CD14-positive monocyte (primary cell): ENCODE results near the gene NDUFS1. TPM values are rescaled to one million over a fixed set of nuclear protein-coding genes. Genes with fewer than 3 reads are reported as not detected.
A peak's percentile ranks its signal among the peaks of the same experiment; 100 is the strongest.

Source experiments
- DNase-seq, 3 donors: peaks; one replicate each; pipeline ENCODE4 v3.0.0-alpha.2; 2011 to 2022
- H2AFZ ChIP-seq: 2 replicates; pipeline ENCODE4 v1.6.0; 2012; ENCODE audit warnings: mild to moderate bottlenecking, low read depth, low read length, inconsistent platforms; ENCODE audit not compliant: insufficient read depth, poor library complexity, severe bottlenecking
- H3K27ac ChIP-seq, 2 donors: 1 replicate in 1 of 2; 2 replicates in 1 of 2; pipeline ENCODE4 v1.5.1; 2012 to 2013; ENCODE audit warnings: low read length in 2 of 2, control low read depth in 1 of 2, inconsistent platforms in 1 of 2, low read depth in 1 of 2, mild to moderate bottlenecking in 1 of 2
- H3K27me3 ChIP-seq, 2 donors: one replicate each; pipeline versions ENCODE4 v1.6.0 to v1.6.1; 2011 to 2013; ENCODE audit warnings: low read length in 2 of 2; ENCODE audit not compliant: control insufficient read depth in 2 of 2, insufficient read depth in 2 of 2
- H3K36me3 ChIP-seq, 2 donors: replicated peaks in 1 of 2; 1 replicate in 1 of 2; 2 replicates in 1 of 2; pipeline versions ENCODE4 v1.5.1 to v1.6.1; 2012 to 2013; ENCODE audit warnings: low read length in 2 of 2, control low read depth in 1 of 2, inconsistent platforms in 1 of 2, mild to moderate bottlenecking in 1 of 2; ENCODE audit not compliant: insufficient read depth in 2 of 2, control insufficient read depth in 1 of 2
- H3K4me1 ChIP-seq, 2 donors: 1 replicate in 1 of 2; 2 replicates in 1 of 2; pipeline versions ENCODE4 v1.5.1 to v1.6.1; 2012 to 2013; ENCODE audit warnings: low read length in 2 of 2, control low read depth in 1 of 2, inconsistent platforms in 1 of 2, mild to moderate bottlenecking in 1 of 2, moderate library complexity in 1 of 2; ENCODE audit not compliant: insufficient read depth in 2 of 2, control insufficient read depth in 1 of 2
- H3K4me2 ChIP-seq: replicated peaks from 2 replicates; pipeline ENCODE3; 2012; ENCODE audit warnings: low read length, moderate library complexity, mild to moderate bottlenecking; ENCODE audit not compliant: poor library complexity, severe bottlenecking; ENCODE audit errors: extremely low read depth
- H3K4me3 ChIP-seq, 3 experiments: fragments of 200-600 bp in 1 of 3; sonication (generic) in 1 of 3; replicated peaks in 1 of 3; 1 replicate in 2 of 3; 2 replicates in 1 of 3; pipeline ENCODE4 v1.5.1; 2011 to 2013; ENCODE audit warnings: low read length in 3 of 3, mild to moderate bottlenecking in 3 of 3, control low read depth in 2 of 3, low read depth in 2 of 3, inconsistent platforms in 1 of 3, moderate library complexity in 1 of 3
- H3K79me2 ChIP-seq: 2 replicates; pipeline ENCODE4 v1.6.0; 2012; ENCODE audit warnings: mild to moderate bottlenecking, control low read depth, inconsistent platforms, low read length, moderate library complexity; ENCODE audit not compliant: insufficient read depth
- H3K9ac ChIP-seq: 2 replicates; pipeline ENCODE4 v1.6.0; 2017; ENCODE audit warnings: low read length, mild to moderate bottlenecking; ENCODE audit not compliant: insufficient read depth, poor library complexity, severe bottlenecking
- H3K9me3 ChIP-seq, 2 donors: replicated peaks in 1 of 2; 1 replicate in 1 of 2; 2 replicates in 1 of 2; pipeline versions ENCODE4 v1.5.1 to v1.6.1; 2012 to 2013; ENCODE audit warnings: low read length in 2 of 2, control low read depth in 1 of 2; ENCODE audit not compliant: control insufficient read depth in 1 of 2, insufficient read depth in 1 of 2
- H4K20me1 ChIP-seq: 2 replicates; pipeline ENCODE4 v1.6.0; 2012; ENCODE audit warnings: mild to moderate bottlenecking, low read length, control low read depth, moderate library complexity; ENCODE audit not compliant: insufficient read depth
- H3K27ac Mint-ChIP-seq, 7 donors: one replicate each; pipeline ENCODE4 v1.8.0; 2020; ENCODE audit warnings: mild to moderate bottlenecking in 7 of 7, mixed read lengths in 7 of 7, moderate library complexity in 6 of 7, inconsistent platforms in 2 of 7
- H3K27me3 Mint-ChIP-seq, 3 donors: one replicate each; pipeline ENCODE4 v1.8.0; 2021 to 2022; ENCODE audit warnings: low read depth in 3 of 3, mild to moderate bottlenecking in 3 of 3, mixed read lengths in 3 of 3, moderate library complexity in 3 of 3, inconsistent platforms in 1 of 3
- H3K36me3 Mint-ChIP-seq, 2 donors: one replicate each; pipeline ENCODE4 v1.8.0; 2020; ENCODE audit warnings: mixed read lengths in 2 of 2, inconsistent platforms in 1 of 2, mild to moderate bottlenecking in 1 of 2
- H3K4me1 Mint-ChIP-seq: one replicate; pipeline ENCODE4 v1.8.0; 2020; ENCODE audit warnings: mild to moderate bottlenecking, mixed read lengths
- H3K4me3 Mint-ChIP-seq, 2 donors: one replicate each; pipeline ENCODE4 v1.8.0; 2020; ENCODE audit warnings: mild to moderate bottlenecking in 2 of 2, mixed read lengths in 2 of 2, moderate library complexity in 1 of 2
- H3K9me3 Mint-ChIP-seq, 7 donors: one replicate each; pipeline ENCODE4 v1.8.0; 2020 to 2022; ENCODE audit warnings: mixed read lengths in 7 of 7, mild to moderate bottlenecking in 6 of 7, moderate library complexity in 6 of 7, inconsistent platforms in 2 of 7
- CTCF ChIP-seq: fragments of 200-600 bp; IDR thresholded peaks from one replicate; pipeline ENCODE4 v1.8.0; 2022; ENCODE audit warnings: antibody characterized with exemption, mild to moderate bottlenecking
- WGBS: methylation state at CpG from one replicate; pipeline ENCODE4 v1.1.5; 2013; ENCODE audit warnings: missing lambda C conversion rate; ENCODE audit not compliant: insufficient coverage; 5-methylcytosine and 5-hydroxymethylcytosine counted together
- intact Hi-C, 2 donors: fragments of 100-400 bp; cut with micrococcal nuclease; formaldehyde crosslinking; loops; one replicate each; pipeline versions ENCODE4 v1.15.0 to v1.15.1; 2023
- polyA plus RNA-seq, 3 donors: library from polyadenylated mRNA; depleted of rRNA in 1 of 3; unstranded in 2 of 3; stranded (reverse) in 1 of 3; fragments of 300-500 nt in 2 of 3; fragments of >200 nt in 1 of 3; fragmentation: Illumina TruSeq in 2 of 3; gene quantifications; 1 replicate in 2 of 3; 2 replicates in 1 of 3; pipeline ENCODE4 v1.2.3, GENCODE V29; 2012 to 2021

NDUFS1 gene
- polyA plus RNA-seq, 3 donors, result 22.8 to 43.9 (median 37.9) TPM

GRCh38 chr2:206075113-206075512 lies 84.1 kb downstream of the NDUFS1 start:
- no peak overlapping the region for H2AFZ ChIP-seq
- peaks cover 26% of the 10 kb centered on the region for H3K4me1 Mint-ChIP-seq
- H3K9me3 Mint-ChIP-seq, result no peaks in the 10 kb centered on the region
- no peaks in the 10 kb centered on the region for H3K27me3 ChIP-seq
- no peak overlapping the region for H3K4me3 Mint-ChIP-seq
- WGBS, result 100% methylated on average over 1 of the region's 1 CpG
- no peak overlapping the region for H3K27ac ChIP-seq
- DNase-seq, result no peak
- no peaks in the 10 kb centered on the region for H3K27me3 Mint-ChIP-seq
- H3K36me3 Mint-ChIP-seq, result peaks cover 8 to 25% of the 10 kb centered on the region in 2 donors
- no peak overlapping the region for H3K4me2 ChIP-seq
- H3K79me2 ChIP-seq, result peaks cover 98% of the 10 kb centered on the region
- H3K9me3 ChIP-seq, result no peaks in the 10 kb centered on the region
- peaks cover 0 to 6% of the 10 kb centered on the region in 2 donors for H3K36me3 ChIP-seq
- TF ChIP-seq CTCF, result no peak
- peaks cover 5 to 8% of the 10 kb centered on the region in 2 donors for H3K4me1 ChIP-seq
- H4K20me1 ChIP-seq, result peaks cover 71% of the 10 kb centered on the region
- H3K27ac Mint-ChIP-seq, result no peak overlapping the region
- no peak overlapping the region for H3K4me3 ChIP-seq
- H3K9ac ChIP-seq, result no peak overlapping the region
- intact Hi-C loops, result no loop called here

- Histone ChIP-seq H3K4me2 (no peak overlapping the region), H3K4me3 (no peak overlapping the region), H2AFZ (no peak overlapping the region), H3K9ac (no peak overlapping the region), H3K79me2 (peaks cover 96% of the 10 kb centered on the region), H3K27ac (peak overlapping the region in 1 of 2 donors; percentile 33), H3K36me3 (peaks cover 0 to 6% of the 10 kb centered on the region in 2 donors), H3K27me3 (no peaks in the 10 kb centered on the region), H3K4me1 (peaks cover 5 to 8% of the 10 kb centered on the region in 2 donors), H3K9me3 (no peaks in the 10 kb centered on the region), H4K20me1 (peaks cover 59% of the 10 kb centered on the region)
- no peak overlapping the region for H3K4me3 Mint-ChIP-seq
- peaks cover 10 to 21% of the 10 kb centered on the region in 2 donors for H3K36me3 Mint-ChIP-seq
- DNase-seq, result no peak
- intact Hi-C loops, result no loop called here
- peak overlapping the region in 6 of 7 donors; percentile 10 to 70 (median 42) for H3K27ac Mint-ChIP-seq
- peaks cover 22% of the 10 kb centered on the region for H3K4me1 Mint-ChIP-seq
- H3K9me3 Mint-ChIP-seq, result no peaks in the 10 kb centered on the region
- no peaks in the 10 kb centered on the region for H3K27me3 Mint-ChIP-seq
- no peak for TF ChIP-seq CTCF
- no CpG with 5 or more reads among the region's 1 CpG for WGBS
These were observed 87.4 kb downstream of the NDUFS1 start for GRCh38 chr2:206071807-206072206.
